Measurements from ENCODE around the gene WFS1.

The WFS1 gene

DNA sequence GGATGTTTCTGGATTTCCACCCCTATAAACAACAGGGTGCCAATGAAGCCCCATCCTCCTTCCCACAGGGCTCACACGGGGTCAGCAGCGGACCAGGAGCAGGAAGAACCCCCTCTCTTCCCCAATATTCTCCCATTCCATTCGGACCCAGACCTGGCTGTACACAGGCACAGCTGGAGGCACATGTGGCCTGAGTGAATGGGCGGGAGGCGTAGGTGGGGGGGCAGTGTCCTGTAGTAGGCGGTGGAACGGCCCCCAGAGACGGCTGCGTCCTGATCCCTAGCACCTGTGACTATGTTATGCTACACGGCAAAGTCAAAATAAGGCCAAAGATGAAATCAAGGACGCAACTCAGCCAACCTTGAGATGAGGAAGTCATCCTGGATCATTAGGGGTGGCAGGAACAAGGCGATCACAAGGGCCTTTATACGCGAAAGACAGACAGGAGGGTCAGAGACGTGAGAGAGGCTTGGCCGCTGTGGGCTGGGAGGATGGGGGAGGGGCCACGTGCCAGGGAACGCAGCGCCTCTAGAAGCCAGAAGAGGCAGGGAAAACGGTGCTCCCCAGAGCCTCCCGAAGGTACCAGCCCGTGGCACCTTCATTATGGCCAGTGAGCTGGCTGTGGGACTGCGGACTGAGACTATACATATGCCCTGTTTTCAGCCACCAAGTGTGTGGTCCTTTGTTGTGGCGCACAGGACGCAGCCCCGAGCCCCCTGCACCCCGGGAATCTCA, 75.6 kb downstream of the WFS1 start:
- DNase-seq = no peak

GRCh38 chr4:6345866-6346265, 76.2 kb downstream of the WFS1 start:
- no peak for DNase-seq

DNA sequence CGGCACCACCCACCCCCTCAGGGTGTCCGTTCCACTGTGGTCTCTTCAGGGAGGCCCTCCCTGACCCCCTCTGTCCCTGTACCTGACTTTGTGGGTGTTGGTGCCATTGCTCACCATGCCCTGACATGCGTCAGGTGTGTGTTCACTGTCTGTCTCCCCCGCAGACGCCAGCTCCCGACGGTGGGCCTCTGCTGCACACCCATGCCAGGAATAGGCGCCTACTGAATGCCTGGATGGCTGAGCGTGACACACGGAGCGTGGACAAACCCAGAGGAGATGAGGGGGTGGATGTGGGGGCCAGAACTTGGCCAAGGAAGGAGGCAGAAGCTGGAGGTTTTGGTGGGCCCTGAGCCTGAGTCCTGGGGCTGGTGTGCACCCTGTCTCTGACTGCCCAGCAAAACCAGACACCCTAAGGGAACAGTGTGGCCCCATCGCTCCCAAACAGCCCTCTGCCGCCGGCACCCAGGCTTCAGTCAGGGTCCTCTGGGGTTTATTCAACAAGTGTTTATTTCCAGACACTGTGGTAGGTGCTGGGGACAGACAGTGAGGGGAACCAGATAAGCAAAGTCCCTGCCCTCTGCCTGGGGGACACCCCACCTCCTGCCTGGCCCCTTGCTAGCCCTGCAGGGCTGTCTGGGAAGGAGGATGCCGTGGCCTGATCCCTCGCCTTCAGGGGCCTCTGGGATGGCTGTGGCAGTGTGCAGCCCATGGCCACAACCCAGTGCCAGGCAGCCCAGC, 76.9 kb downstream of the WFS1 start:
- no peak for DNase-seq

GRCh38 chr4:6347511-6348045, 77.9 kb downstream of the WFS1 start:
- no peak for DNase-seq

DNA sequence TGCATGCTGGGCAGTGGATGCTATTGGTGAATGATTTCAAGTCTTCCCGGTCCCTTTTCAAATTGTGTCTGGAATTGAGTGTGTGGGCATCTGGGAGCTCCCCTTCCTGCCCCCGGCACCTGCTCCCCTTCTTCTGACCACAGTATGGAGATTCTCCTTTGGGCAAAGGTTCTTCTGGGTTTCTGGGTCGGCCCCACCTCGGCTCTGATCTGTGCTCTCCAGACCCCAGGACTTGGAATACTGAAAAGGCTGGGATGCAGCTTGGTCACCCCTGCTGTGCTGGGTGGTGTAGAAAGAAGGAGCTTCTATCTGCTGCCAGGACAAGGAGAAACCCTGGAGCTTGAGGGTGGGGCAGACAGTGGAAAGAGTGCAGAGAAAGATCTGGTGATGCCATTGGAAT, 78.8 kb downstream of the WFS1 start:
- DNase-seq = no peak

- DNase-seq = no peak
These were observed 80.4 kb downstream of the WFS1 start for GRCh38 chr4:6349896-6350603.

- no peak for DNase-seq
These were observed 81.0 kb downstream of the WFS1 start for GRCh38 chr4:6350646-6351045.

- no peak for DNase-seq
These were observed 81.8 kb downstream of the WFS1 start for GRCh38 chr4:6351246-6352000.

DNA sequence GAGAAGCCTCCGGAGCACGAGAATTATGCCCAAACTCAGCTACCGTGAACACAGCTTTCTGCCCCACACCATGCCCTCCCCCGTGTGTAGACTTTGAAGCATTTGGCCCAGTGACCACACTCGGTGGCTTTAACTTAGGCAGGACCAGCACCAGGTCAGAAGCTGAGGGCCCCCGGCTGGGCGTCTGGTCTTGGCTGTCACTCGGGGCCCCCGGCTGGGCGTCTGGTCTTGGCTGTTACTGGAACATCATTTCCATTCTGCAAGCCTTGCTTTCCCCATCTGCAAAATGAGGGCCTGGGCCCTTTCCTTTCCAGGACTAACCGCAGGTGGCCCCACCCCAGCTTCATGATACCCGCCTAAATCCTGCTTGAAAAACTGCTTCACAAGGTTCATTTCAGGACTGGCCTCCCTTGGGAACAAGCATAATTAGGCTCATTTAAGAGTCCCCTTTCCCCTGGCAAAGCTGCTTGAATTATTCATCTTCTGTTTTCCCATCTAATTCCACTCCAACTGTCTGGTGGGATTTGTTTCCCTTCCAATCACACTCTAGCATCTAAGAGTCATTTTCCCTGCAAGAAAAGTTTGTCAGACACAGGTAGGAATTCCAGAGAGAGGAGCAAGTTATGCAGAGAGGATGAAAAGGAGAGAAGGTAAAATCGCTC, 82.5 kb downstream of the WFS1 start:
- no peak for DNase-seq

Measured in activated CD4-positive, CD25-positive, alpha-beta regulatory T cell (primary cell).